ENCODE data around the gene ZNF804A.

DNA sequence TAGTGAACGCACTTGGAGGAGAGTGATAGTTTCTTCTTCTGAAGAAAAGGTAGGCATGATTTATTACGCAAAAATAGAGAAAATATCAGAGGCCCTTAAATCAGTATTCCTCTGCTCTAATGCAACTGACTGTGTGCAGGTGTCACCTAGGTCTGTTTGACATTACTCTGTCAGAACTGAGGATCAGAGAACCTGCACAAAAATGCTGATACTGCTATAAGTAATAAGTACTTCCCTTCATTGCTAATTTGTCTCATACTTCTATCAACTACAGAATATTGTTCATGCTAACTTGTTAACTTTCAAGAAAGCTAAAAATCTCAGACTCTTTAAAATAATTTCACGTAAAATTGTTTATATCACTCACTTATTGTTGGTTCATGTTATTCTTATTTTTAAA is 358.5 kb downstream of the ZNF804A start:
- no peak for TF ChIP-seq EZH2 (IDR thresholded peaks at IDR 0.05)
- TF ChIP-seq, protein P1, sequence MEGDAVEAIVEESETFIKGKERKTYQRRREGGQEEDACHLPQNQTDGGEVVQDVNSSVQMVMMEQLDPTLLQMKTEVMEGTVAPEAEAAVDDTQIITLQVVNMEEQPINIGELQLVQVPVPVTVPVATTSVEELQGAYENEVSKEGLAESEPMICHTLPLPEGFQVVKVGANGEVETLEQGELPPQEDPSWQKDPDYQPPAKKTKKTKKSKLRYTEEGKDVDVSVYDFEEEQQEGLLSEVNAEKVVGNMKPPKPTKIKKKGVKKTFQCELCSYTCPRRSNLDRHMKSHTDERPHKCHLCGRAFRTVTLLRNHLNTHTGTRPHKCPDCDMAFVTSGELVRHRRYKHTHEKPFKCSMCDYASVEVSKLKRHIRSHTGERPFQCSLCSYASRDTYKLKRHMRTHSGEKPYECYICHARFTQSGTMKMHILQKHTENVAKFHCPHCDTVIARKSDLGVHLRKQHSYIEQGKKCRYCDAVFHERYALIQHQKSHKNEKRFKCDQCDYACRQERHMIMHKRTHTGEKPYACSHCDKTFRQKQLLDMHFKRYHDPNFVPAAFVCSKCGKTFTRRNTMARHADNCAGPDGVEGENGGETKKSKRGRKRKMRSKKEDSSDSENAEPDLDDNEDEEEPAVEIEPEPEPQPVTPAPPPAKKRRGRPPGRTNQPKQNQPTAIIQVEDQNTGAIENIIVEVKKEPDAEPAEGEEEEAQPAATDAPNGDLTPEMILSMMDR (IDR thresholded peaks at IDR 0.05), result no peak
- TF ChIP-seq EZH2phosphoT487 (IDR thresholded peaks at IDR 0.05), result no peak

Measured in neural progenitor cell (in vitro differentiated cells).